IPS-20b (cell line): Measurements from ENCODE around the gene NDUFAF8.

Source experiments
- H3K27ac ChIP-seq: one replicate; pipeline ENCODE4 v1.5.1; 2013; ENCODE audit warnings: low read length
- H3K27me3 ChIP-seq: 2 replicates; pipeline ENCODE4 v1.6.1; 2013; ENCODE audit warnings: mild to moderate bottlenecking, low read length, inconsistent platforms; ENCODE audit not compliant: insufficient read depth
- H3K36me3 ChIP-seq: 2 replicates; pipeline ENCODE4 v1.6.1; 2013; ENCODE audit warnings: low read depth, mild to moderate bottlenecking, inconsistent platforms, low read length, moderate library complexity; ENCODE audit not compliant: insufficient read depth
- H3K4me1 ChIP-seq: 2 replicates; pipeline ENCODE4 v1.6.1; 2013; ENCODE audit warnings: mild to moderate bottlenecking, control low read depth, inconsistent platforms, low read length, moderate library complexity; ENCODE audit not compliant: insufficient read depth
- H3K4me3 ChIP-seq: 2 replicates; pipeline ENCODE4 v1.5.1; 2013; ENCODE audit warnings: mild to moderate bottlenecking, low read length, inconsistent platforms
- H3K9ac ChIP-seq: 2 replicates; pipeline ENCODE4 v1.6.1; 2013; ENCODE audit warnings: low read depth, mild to moderate bottlenecking, inconsistent platforms, low read length, moderate library complexity
- H3K9me3 ChIP-seq: 2 replicates; pipeline ENCODE4 v1.6.1; 2013; ENCODE audit warnings: mild to moderate bottlenecking, low read depth, low read length, inconsistent platforms; ENCODE audit not compliant: insufficient read depth

NDUFAF8 gene

GRCh38 chr17:81206166-81206565 lies 33.0 kb upstream of the NDUFAF8 start:
- H3K4me1 ChIP-seq = no peaks in the 10 kb centered on the region
- no peak overlapping the region for H3K4me3 ChIP-seq
- no peaks in the 10 kb centered on the region for H3K27me3 ChIP-seq
- H3K9me3 ChIP-seq = no peaks in the 10 kb centered on the region
- H3K27ac ChIP-seq = no peak overlapping the region
- no peak overlapping the region for H3K9ac ChIP-seq
- peaks cover 9% of the 10 kb centered on the region; the same call in 1 of the 2 replicates for H3K36me3 ChIP-seq

GRCh38 chr17:81206657-81207056 lies 32.5 kb upstream of the NDUFAF8 start:
- H3K9me3 ChIP-seq = no peaks in the 10 kb centered on the region
- H3K27ac ChIP-seq = no peak overlapping the region
- peaks cover 5% of the 10 kb centered on the region; the same call in 1 of the 2 replicates for H3K36me3 ChIP-seq
- H3K4me1 ChIP-seq = no peaks in the 10 kb centered on the region
- no peak overlapping the region for H3K9ac ChIP-seq
- H3K4me3 ChIP-seq = no peak overlapping the region
- H3K27me3 ChIP-seq = no peaks in the 10 kb centered on the region

GRCh38 chr17:81207610-81208581 lies 31.2 kb upstream of the NDUFAF8 start:
- Histone ChIP-seq H3K9ac (no peak overlapping the region), H3K27me3 (no peaks in the 10 kb centered on the region), H3K9me3 (no peaks in the 10 kb centered on the region), H3K27ac (no peak overlapping the region), H3K4me1 (no peaks in the 10 kb centered on the region), H3K36me3 (peaks cover 5% of the 10 kb centered on the region; the same call in 1 of the 2 replicates), H3K4me3 (no peak overlapping the region)

- Histone ChIP-seq H3K9me3 (no peaks in the 10 kb centered on the region), H3K4me3 (no peak overlapping the region), H3K36me3 (peaks cover 5% of the 10 kb centered on the region; the same call in 1 of the 2 replicates), H3K27ac (no peak overlapping the region), H3K9ac (no peak overlapping the region), H3K4me1 (no peaks in the 10 kb centered on the region), H3K27me3 (no peaks in the 10 kb centered on the region)
Measured at GRCh38 chr17:81208651-81209050, 30.5 kb upstream of the NDUFAF8 start.

GRCh38 chr17:81209141-81209540 lies 30.0 kb upstream of the NDUFAF8 start:
- Histone ChIP-seq H3K36me3 (peaks cover 5% of the 10 kb centered on the region; the same call in 1 of the 2 replicates), H3K27me3 (no peaks in the 10 kb centered on the region), H3K9ac (no peak overlapping the region), H3K4me1 (no peaks in the 10 kb centered on the region), H3K9me3 (no peaks in the 10 kb centered on the region), H3K27ac (no peak overlapping the region), H3K4me3 (no peak overlapping the region)

GRCh38 chr17:81210466-81210865 lies 28.7 kb upstream of the NDUFAF8 start:
- Histone ChIP-seq H3K9me3 (no peaks in the 10 kb centered on the region), H3K4me1 (no peaks in the 10 kb centered on the region), H3K4me3 (no peak overlapping the region), H3K27ac (no peak overlapping the region), H3K27me3 (no peaks in the 10 kb centered on the region), H3K9ac (no peak overlapping the region), H3K36me3 (peaks cover 5% of the 10 kb centered on the region; the same call in 1 of the 2 replicates)

- Histone ChIP-seq H3K27me3 (no peaks in the 10 kb centered on the region), H3K9me3 (no peaks in the 10 kb centered on the region), H3K9ac (no peak overlapping the region), H3K4me1 (no peaks in the 10 kb centered on the region), H3K36me3 (peaks cover 5% of the 10 kb centered on the region; the same call in 1 of the 2 replicates), H3K27ac (no peak overlapping the region), H3K4me3 (no peak overlapping the region)
Measured at GRCh38 chr17:81210868-81211267, 28.2 kb upstream of the NDUFAF8 start.

GRCh38 chr17:81212365-81212764 lies 26.8 kb upstream of the NDUFAF8 start:
- no peaks in the 10 kb centered on the region for H3K9me3 ChIP-seq
- H3K4me1 ChIP-seq = no peaks in the 10 kb centered on the region
- H3K9ac ChIP-seq = no peak overlapping the region
- H3K27ac ChIP-seq = no peak overlapping the region
- H3K36me3 ChIP-seq = 0 out of 2 replicates have a peak, but pooled peaks cover 11% of the 10 kb centered on the region
- no peak overlapping the region for H3K4me3 ChIP-seq
- H3K27me3 ChIP-seq = no peaks in the 10 kb centered on the region

- Histone ChIP-seq H3K9me3 (no peaks in the 10 kb centered on the region), H3K4me3 (no peak overlapping the region), H3K27me3 (no peaks in the 10 kb centered on the region), H3K9ac (no peak overlapping the region), H3K36me3 (0 out of 2 replicates have a peak, but pooled peaks cover 6% of the 10 kb centered on the region), H3K4me1 (no peaks in the 10 kb centered on the region), H3K27ac (no peak overlapping the region)
Measured at GRCh38 chr17:81213978-81214377, 25.1 kb upstream of the NDUFAF8 start.

GRCh38 chr17:81217491-81217890 lies 21.6 kb upstream of the NDUFAF8 start:
- H3K4me1 ChIP-seq = peaks cover 7% of the 10 kb centered on the region; the same call in 1 of the 2 replicates
- H3K27ac ChIP-seq = no peak overlapping the region
- no peak overlapping the region for H3K9ac ChIP-seq
- peaks cover 13% of the 10 kb centered on the region; the same call in 1 of the 2 replicates for H3K36me3 ChIP-seq
- H3K9me3 ChIP-seq = no peaks in the 10 kb centered on the region
- no peak overlapping the region for H3K4me3 ChIP-seq
- H3K27me3 ChIP-seq = no peaks in the 10 kb centered on the region

GRCh38 chr17:81218459-81218858 lies 20.7 kb upstream of the NDUFAF8 start:
- peaks cover under 1% of the 10 kb centered on the region; the same call in 1 of the 2 replicates for H3K27me3 ChIP-seq
- H3K9me3 ChIP-seq = no peaks in the 10 kb centered on the region
- H3K4me3 ChIP-seq = no peak overlapping the region
- no peak overlapping the region for H3K9ac ChIP-seq
- H3K27ac ChIP-seq = no peak overlapping the region
- H3K4me1 ChIP-seq = peaks cover 7% of the 10 kb centered on the region; the same call in 1 of the 2 replicates
- H3K36me3 ChIP-seq = peaks cover 13% of the 10 kb centered on the region; the same call in 1 of the 2 replicates

- Histone ChIP-seq H3K27ac (no peak overlapping the region), H3K27me3 (peaks cover 6% of the 10 kb centered on the region), H3K9me3 (no peaks in the 10 kb centered on the region), H3K36me3 (peaks cover 13% of the 10 kb centered on the region; the same call in 1 of the 2 replicates), H3K4me1 (peaks cover 7% of the 10 kb centered on the region; the same call in 1 of the 2 replicates), H3K4me3 (no peak overlapping the region), H3K9ac (no peak overlapping the region)
Measured at GRCh38 chr17:81218991-81219390, 20.1 kb upstream of the NDUFAF8 start.
